ENCODE results near the gene MAP3K2. TPM values are rescaled to one million over a fixed set of nuclear protein-coding genes. Genes with fewer than 3 reads are reported as not detected.

MAP3K2 gene
- 100 to 1,000 TPM in 1 of 2 donors, 10 to 100 TPM in 1; 91.0 to 100 TPM for total RNA-seq
- total RNA-seq = 200 to 295 reads per million in 2 donors

DNA sequence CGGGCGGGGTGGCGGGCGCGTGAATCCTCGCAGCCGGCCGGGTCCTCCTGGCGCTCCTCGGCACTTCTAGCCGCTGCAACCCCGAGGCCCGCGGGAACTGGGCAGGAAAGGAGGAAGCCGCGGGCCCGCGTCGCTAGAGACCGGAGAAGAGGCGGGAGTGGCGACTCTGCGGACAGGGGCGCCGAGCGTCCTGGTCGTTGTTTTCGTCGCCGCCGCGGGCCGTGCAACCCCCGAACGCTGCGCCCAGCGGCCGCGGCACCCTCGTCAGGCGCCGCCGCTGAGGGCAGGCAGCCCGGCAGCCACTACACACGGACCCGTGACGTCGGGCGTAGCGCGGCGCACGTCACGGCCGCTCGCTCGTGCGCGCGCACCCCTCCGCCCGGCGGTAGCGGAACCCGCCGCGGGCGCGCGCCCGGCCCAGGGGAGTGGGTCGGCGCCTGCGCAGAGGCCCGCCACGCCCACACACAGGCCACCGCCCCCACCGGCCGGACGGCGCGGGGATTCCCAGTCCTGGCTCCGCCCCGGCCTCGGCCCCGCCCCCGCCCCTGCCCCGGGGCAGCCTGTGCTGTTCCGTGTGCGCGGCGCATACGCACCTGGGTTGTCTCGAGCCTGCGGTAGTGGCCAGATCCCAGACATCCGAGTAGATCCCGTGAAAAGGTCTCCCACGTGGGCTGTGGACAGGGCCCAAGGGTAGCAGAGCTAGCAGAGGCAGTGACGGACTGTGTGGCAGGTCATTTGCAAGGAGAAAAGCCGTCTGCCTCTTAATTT, at the start of gene MAP3K2:
Gene MAP3K2 (minus strand): TSS at position 321 of the 768 bp plus-strand sequence. CDS start 44,846 bp downstream, outside the sequence.
- Mint-ChIP-seq H3K27ac (peak within 1 kb of the TSS; percentile 97), H3K4me1 (peaks cover 50% of the 10 kb centered on the region), H3K4me3 (peak within 1 kb of the TSS; percentile 93), H3K36me3 (ENCODE audit: low read depth) (no peaks in the 10 kb centered on the region), H3K27me3 (no peaks in the 10 kb centered on the region)
- DNase-seq (peak; percentile 95 to 99 (median 98)), ATAC-seq (peak; percentile 82)
- no peaks in the 10 kb centered on the region for H3K9me3 ChIP-seq (ENCODE audit: control insufficient read depth, low read length, poor library complexity, severe bottlenecking)

DNA sequence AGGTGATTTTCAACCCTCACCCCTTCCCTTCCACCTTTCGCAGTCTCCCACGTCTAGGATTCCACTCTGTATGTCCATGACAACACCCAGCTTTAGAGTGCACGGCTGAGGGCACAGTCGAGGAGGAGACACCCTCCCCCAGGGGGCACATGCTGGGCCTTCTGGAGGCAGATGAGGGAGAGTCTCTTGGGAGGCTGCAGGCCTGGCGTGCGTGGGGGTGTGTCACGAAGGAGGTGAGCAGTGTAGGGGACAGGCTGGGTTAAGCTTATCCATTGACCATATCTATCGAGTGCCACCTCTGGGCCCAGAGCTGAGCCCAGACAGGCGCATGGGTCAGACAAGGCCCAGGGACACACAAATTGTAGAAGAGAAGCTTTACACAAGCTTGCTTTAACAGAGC, 49.3 kb upstream of the MAP3K2 start:
- Mint-ChIP-seq H3K27me3 (no peaks in the 10 kb centered on the region), H3K27ac (no peak overlapping the region), H3K36me3 (ENCODE audit: low read depth) (peaks cover under 1% of the 10 kb centered on the region), H3K4me3 (no peak overlapping the region), H3K4me1 (no peaks in the 10 kb centered on the region)
- ATAC-seq (no peak), DNase-seq (no peak)
- no peaks in the 10 kb centered on the region for H3K9me3 ChIP-seq (ENCODE audit: control insufficient read depth, low read length, poor library complexity, severe bottlenecking)

DNA sequence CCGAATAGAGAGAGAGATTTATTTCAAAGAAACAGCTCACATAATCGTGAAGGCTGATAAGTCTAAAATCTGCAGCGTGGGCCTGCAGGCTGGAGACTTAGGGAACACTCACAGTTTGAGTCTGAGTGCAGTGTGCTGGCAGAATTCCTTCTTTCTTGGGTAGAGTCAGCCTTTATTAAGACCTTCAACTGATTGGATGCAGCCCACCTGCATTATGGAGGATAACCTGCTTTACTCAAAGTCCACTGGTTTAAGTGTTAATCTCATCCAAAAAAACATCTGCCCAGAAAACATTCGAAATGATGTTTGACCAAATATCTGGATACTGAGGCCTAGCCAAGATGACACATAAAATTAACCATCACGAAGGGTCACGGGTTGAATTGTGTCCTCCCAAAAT, 46.7 kb upstream of the MAP3K2 start:
- Mint-ChIP-seq H3K4me3 (no peak overlapping the region), H3K27ac (no peak overlapping the region)
- no peak for ATAC-seq

DNA sequence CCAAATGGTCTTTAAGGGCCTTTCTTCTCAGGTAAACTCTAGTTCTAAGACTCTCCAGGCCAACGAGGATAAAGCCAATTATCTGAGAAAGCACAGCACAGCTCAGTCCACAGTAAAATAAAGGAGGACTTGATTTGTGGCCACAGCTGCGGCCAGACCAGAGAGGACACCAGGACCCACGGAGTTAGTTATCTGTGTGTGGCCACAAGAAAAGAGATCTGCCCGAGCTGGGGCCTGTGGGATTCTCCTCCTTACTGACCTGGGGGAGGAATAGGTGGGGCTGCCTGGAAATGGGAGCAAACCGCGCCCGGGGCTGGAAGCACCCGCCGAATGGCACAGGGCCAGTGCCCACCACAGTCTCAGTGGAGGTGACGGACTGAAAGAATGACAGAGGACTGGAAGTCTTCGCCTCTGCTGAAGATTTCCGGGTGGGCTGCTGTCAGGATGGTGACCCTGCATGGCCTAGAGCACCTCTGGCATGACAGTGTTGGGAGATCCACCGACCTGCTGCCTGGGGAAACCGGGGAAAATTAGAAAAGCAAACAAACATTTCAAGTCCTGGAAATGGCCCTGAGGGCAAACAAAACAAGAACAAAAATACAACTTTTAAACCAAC, 43.7 kb upstream of the MAP3K2 start:
- H3K36me3 Mint-ChIP-seq (ENCODE audit: low read depth) = no peaks in the 10 kb centered on the region
- no peaks in the 10 kb centered on the region for H3K4me1 Mint-ChIP-seq
- H3K9me3 ChIP-seq (ENCODE audit: control insufficient read depth, low read length, poor library complexity, severe bottlenecking) = no peaks in the 10 kb centered on the region
- DNase-seq (no peak), ATAC-seq (no peak)
- no peaks in the 10 kb centered on the region for H3K27me3 Mint-ChIP-seq
- no peak overlapping the region for H3K27ac Mint-ChIP-seq
- no peak overlapping the region for H3K4me3 Mint-ChIP-seq

More for the DNA sequence above, 46.7 kb upstream of the MAP3K2 start:
- no peak for DNase-seq
- Mint-ChIP-seq H3K36me3 (ENCODE audit: low read depth) (no peaks in the 10 kb centered on the region), H3K4me1 (no peaks in the 10 kb centered on the region), H3K27me3 (no peaks in the 10 kb centered on the region)
- no peaks in the 10 kb centered on the region for H3K9me3 ChIP-seq (ENCODE audit: control insufficient read depth, low read length, poor library complexity, severe bottlenecking)

GRCh38 chr2:127429844-127430425, 42.2 kb upstream of the MAP3K2 start:
- peaks cover 6% of the 10 kb centered on the region for H3K36me3 Mint-ChIP-seq (ENCODE audit: low read depth)
- ATAC-seq = no peak

GRCh38 chr2:127429291-127429690, 41.5 kb upstream of the MAP3K2 start:
- DNase-seq (no peak), ATAC-seq (no peak)
- Mint-ChIP-seq H3K4me1 (peaks cover 4% of the 10 kb centered on the region), H3K27me3 (peaks cover 16% of the 10 kb centered on the region), H3K36me3 (ENCODE audit: low read depth) (peaks cover 6% of the 10 kb centered on the region), H3K27ac (peak overlapping the region; percentile 29), H3K4me3 (no peak overlapping the region)
- H3K9me3 ChIP-seq (ENCODE audit: control insufficient read depth, low read length, poor library complexity, severe bottlenecking) = no peaks in the 10 kb centered on the region

More at GRCh38 chr2:127429844-127430425, 42.2 kb upstream of the MAP3K2 start:
- Mint-ChIP-seq H3K27me3 (peaks cover 14% of the 10 kb centered on the region), H3K4me3 (no peak overlapping the region), H3K4me1 (peaks cover 4% of the 10 kb centered on the region), H3K27ac (no peak overlapping the region)
- DNase-seq = no peak
- H3K9me3 ChIP-seq (ENCODE audit: control insufficient read depth, low read length, poor library complexity, severe bottlenecking) = no peaks in the 10 kb centered on the region

GRCh38 chr2:127428815-127429109, 41.0 kb upstream of the MAP3K2 start:
- no peak for DNase-seq
- H3K27me3 Mint-ChIP-seq = peaks cover 22% of the 10 kb centered on the region
- no peak overlapping the region for H3K4me3 Mint-ChIP-seq
- H3K27ac Mint-ChIP-seq = no peak overlapping the region
- ATAC-seq = no peak
- no peaks in the 10 kb centered on the region for H3K9me3 ChIP-seq (ENCODE audit: control insufficient read depth, low read length, poor library complexity, severe bottlenecking)
- H3K36me3 Mint-ChIP-seq (ENCODE audit: low read depth) = peaks cover 9% of the 10 kb centered on the region
- H3K4me1 Mint-ChIP-seq = peaks cover 7% of the 10 kb centered on the region

DNA sequence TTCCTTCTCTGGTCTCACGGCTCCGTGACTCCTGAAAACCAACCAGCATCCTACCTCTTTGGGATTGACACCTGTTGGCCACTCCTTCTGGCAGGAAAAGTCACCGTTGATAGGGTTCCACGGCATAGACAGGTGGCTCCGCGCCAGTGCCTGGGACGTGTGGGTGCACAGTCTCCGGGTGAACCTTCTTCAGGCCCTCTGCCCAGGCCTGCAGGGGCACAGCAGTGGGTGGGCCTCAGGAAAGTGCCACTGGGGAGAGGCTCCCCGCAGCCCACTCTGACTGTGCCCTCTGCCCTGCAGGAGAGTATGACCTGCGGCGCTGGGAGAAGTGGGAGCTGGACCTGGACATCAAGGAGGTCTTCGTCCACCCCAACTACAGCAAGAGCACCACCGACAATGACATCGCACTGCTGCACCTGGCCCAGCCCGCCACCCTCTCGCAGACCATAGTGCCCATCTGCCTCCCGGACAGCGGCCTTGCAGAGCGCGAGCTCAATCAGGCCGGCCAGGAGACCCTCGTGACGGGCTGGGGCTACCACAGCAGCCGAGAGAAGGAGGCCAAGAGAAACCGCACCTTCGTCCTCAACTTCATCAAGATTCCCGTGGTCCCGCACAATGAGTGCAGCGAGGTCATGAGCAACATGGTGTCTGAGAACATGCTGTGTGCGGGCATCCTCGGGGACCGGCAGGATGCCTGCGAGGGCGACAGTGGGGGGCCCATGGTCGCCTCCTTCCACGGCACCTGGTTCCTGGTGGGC, 40.5 kb upstream of the MAP3K2 start:
- peaks cover 10% of the 10 kb centered on the region for H3K4me1 Mint-ChIP-seq
- H3K9me3 ChIP-seq (ENCODE audit: control insufficient read depth, low read length, poor library complexity, severe bottlenecking) = no peaks in the 10 kb centered on the region
- no peak for ATAC-seq
- no peak for DNase-seq
- H3K4me3 Mint-ChIP-seq = no peak overlapping the region
- H3K27me3 Mint-ChIP-seq = peaks cover 26% of the 10 kb centered on the region
- peaks cover 9% of the 10 kb centered on the region for H3K36me3 Mint-ChIP-seq (ENCODE audit: low read depth)
- H3K27ac Mint-ChIP-seq = no peak overlapping the region

- H3K4me1 Mint-ChIP-seq = peaks cover 10% of the 10 kb centered on the region
- peaks cover 26% of the 10 kb centered on the region for H3K27me3 Mint-ChIP-seq
Observed at GRCh38 chr2:127427376-127428056, 39.7 kb upstream of the MAP3K2 start.

DNA sequence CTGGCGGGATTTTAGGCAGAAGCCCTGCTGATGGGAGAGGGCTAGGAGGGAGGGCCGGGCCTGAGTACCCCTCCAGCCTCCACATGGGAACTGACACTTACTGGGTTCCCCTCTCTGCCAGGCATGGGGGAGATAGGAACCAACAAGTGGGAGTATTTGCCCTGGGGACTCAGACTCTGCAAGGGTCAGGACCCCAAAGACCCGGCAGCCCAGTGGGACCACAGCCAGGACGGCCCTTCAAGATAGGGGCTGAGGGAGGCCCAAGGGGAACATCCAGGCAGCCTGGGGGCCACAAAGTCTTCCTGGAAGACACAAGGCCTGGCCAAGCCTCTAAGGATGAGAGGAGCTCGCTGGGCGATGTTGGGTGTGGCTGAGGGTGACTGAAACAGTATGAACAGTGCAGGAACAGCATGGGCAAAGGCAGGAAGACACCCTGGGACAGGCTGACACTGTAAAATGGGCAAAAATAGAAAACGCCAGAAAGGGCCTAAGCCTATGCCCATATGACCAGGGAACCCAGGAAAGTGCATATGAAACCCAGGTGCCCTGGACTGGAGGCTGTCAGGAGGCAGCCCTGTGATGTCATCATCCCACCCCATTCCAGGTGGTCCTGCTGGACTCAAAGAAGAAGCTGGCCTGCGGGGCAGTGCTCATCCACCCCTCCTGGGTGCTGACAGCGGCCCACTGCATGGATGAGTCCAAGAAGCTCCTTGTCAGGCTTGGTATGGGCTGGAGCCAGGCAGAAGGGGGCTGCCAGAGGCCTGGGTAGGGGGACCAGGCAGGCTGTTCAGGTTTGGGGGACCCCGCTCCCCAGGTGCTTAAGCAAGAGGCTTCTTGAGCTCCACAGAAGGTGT, 39.0 kb upstream of the MAP3K2 start:
- Mint-ChIP-seq H3K27ac (no peak overlapping the region), H3K4me1 (peaks cover 10% of the 10 kb centered on the region), H3K27me3 (peaks cover 33% of the 10 kb centered on the region), H3K4me3 (no peak overlapping the region), H3K36me3 (ENCODE audit: low read depth) (peaks cover 9% of the 10 kb centered on the region)
- DNase-seq (no peak), ATAC-seq (no peak)
- no peaks in the 10 kb centered on the region for H3K9me3 ChIP-seq (ENCODE audit: control insufficient read depth, low read length, poor library complexity, severe bottlenecking)

More at GRCh38 chr2:127427376-127428056, 39.7 kb upstream of the MAP3K2 start:
- H3K9me3 ChIP-seq (ENCODE audit: control insufficient read depth, low read length, poor library complexity, severe bottlenecking) = no peaks in the 10 kb centered on the region
- no peak for ATAC-seq
- Mint-ChIP-seq H3K4me3 (no peak overlapping the region), H3K27ac (no peak overlapping the region), H3K36me3 (ENCODE audit: low read depth) (peaks cover 9% of the 10 kb centered on the region)
- no peak for DNase-seq

DNA sequence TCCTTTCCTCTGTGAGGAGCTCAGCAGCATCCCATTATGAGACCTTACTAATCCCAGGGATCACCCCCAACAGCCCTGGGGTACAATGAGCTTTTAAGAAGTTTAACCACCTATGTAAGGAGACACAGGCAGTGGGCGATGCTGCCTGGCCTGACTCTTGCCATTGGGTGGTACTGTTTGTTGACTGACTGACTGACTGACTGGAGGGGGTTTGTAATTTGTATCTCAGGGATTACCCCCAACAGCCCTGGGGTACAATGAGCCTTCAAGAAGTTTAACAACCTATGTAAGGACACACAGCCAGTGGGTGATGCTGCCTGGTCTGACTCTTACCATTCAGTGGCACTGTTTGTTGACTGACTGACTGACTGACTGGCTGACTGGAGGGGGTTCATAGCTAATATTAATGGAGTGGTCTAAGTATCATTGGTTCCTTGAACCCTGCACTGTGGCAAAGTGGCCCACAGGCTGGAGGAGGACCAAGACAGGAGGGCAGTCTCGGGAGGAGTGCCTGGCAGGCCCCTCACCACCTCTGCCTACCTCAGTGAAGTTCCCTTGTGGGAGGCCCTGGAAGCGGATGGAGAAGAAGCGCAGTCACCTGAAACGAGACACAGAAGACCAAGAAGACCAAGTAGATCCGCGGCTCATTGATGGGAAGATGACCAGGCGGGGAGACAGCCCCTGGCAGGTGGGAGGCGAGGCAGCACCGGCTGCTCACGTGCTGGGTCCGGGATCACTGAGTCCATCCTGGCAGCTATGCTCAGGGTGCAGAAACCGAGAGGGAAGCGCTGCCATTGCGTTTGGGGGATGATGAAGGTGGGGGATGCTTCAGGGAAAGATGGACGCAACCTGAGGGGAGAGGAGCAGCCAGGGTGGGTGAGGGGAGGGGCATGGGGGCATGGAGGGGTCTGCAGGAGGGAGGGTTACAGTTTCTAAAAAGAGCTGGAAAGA, 38.0 kb upstream of the MAP3K2 start:
- no peak for ATAC-seq
- DNase-seq = no peak
- peaks cover 9% of the 10 kb centered on the region for H3K36me3 Mint-ChIP-seq (ENCODE audit: low read depth)
- H3K4me1 Mint-ChIP-seq = peaks cover 10% of the 10 kb centered on the region
- H3K4me3 Mint-ChIP-seq = no peak overlapping the region
- peaks cover 42% of the 10 kb centered on the region for H3K27me3 Mint-ChIP-seq
- H3K9me3 ChIP-seq (ENCODE audit: control insufficient read depth, low read length, poor library complexity, severe bottlenecking) = no peaks in the 10 kb centered on the region
- no peak overlapping the region for H3K27ac Mint-ChIP-seq

All from T-helper 17 cell (primary cell).